Keratinocyte (primary cell): ENCODE results near the gene BNIP1. TPM values are rescaled to one million over a fixed set of nuclear protein-coding genes. Genes with fewer than 3 reads are reported as not detected.

Source experiments
- DNase-seq: peaks from one replicate; pipeline ENCODE4 v3.0.0-alpha.2; 2011; ENCODE audit warnings: low read depth, missing footprints, low spot score
- FAIRE-seq: peaks from 2 replicates; lab custom pipeline; 2011; peaks lifted over from hg19 to GRCh38; lab: Jason Lieb, UNC
- H2AFZ ChIP-seq: 2 replicates; pipeline ENCODE4 v1.6.0; 2012; ENCODE audit warnings: low read length, control low read depth, inconsistent platforms; ENCODE audit not compliant: control insufficient read depth
- H3K27ac ChIP-seq: 2 replicates; pipeline ENCODE4 v1.5.1; 2011; ENCODE audit warnings: low read length; ENCODE audit not compliant: control insufficient read depth, insufficient read depth
- H3K27me3 ChIP-seq: 3 replicates; pipeline ENCODE4 v1.6.0; 2011; ENCODE audit warnings: low read length; ENCODE audit not compliant: control insufficient read depth, insufficient read depth; ENCODE audit errors: extremely low read depth
- H3K36me3 ChIP-seq, 2 experiments: 2 replicates in 1 of 2; 3 replicates in 1 of 2; pipeline ENCODE4 v1.5.1; 2011; ENCODE audit warnings: low read length in 2 of 2, mild to moderate bottlenecking in 1 of 2; ENCODE audit not compliant: control insufficient read depth in 2 of 2, insufficient read depth in 2 of 2; ENCODE audit errors: extremely low read depth in 1 of 2
- H3K4me1 ChIP-seq: 3 replicates; pipeline ENCODE4 v1.5.1; 2011; ENCODE audit warnings: low read length; ENCODE audit not compliant: control insufficient read depth, insufficient read depth; ENCODE audit errors: extremely low read depth
- H3K4me2 ChIP-seq: 3 replicates; pipeline ENCODE4 v1.6.0; 2011; ENCODE audit warnings: low read depth, low read length; ENCODE audit not compliant: control insufficient read depth, insufficient read depth; ENCODE audit errors: extremely low read depth
- H3K4me3 ChIP-seq, 3 experiments: fragments of 200-600 bp in 1 of 3; sonication (generic) in 1 of 3; 2 replicates in 2 of 3; 3 replicates in 1 of 3; pipeline ENCODE4 v1.5.1; 2011 to 2016; ENCODE audit warnings: low read length in 3 of 3, mild to moderate bottlenecking in 3 of 3, control low read depth in 2 of 3, inconsistent platforms in 1 of 3, low read depth in 1 of 3, mixed read lengths in 1 of 3, mixed run types in 1 of 3, moderate library complexity in 1 of 3; ENCODE audit not compliant: control insufficient read depth in 2 of 3, insufficient read depth in 2 of 3; ENCODE audit errors: extremely low read depth in 1 of 3
- H3K79me2 ChIP-seq: 2 replicates; pipeline ENCODE4 v1.6.0; 2012; ENCODE audit warnings: low read length; ENCODE audit not compliant: control insufficient read depth, insufficient read depth
- H3K9ac ChIP-seq: 3 replicates; pipeline ENCODE4 v1.6.0; 2011; ENCODE audit warnings: low read length; ENCODE audit not compliant: control insufficient read depth, insufficient read depth; ENCODE audit errors: extremely low read depth
- H3K9me1 ChIP-seq: 3 replicates; pipeline ENCODE4 v1.6.0; 2011; ENCODE audit warnings: low read length; ENCODE audit not compliant: control insufficient read depth, insufficient read depth; ENCODE audit errors: extremely low read depth
- H3K9me3 ChIP-seq: 2 replicates; pipeline ENCODE4 v1.5.1; 2012; ENCODE audit warnings: low read depth, low read length; ENCODE audit not compliant: control insufficient read depth
- H4K20me1 ChIP-seq: 3 replicates; pipeline ENCODE4 v1.6.0; 2011; ENCODE audit warnings: low read length; ENCODE audit not compliant: control insufficient read depth, insufficient read depth; ENCODE audit errors: extremely low read depth
- CTCF ChIP-seq, 3 experiments: IDR thresholded peaks in 1 of 3; conservative IDR thresholded peaks in 1 of 3; optimal IDR thresholded peaks in 1 of 3; 2 replicates in 2 of 3; 3 replicates in 1 of 3; pipeline versions ENCODE3 to v1.5.1; 2011; ENCODE audit warnings: low read length in 3 of 3, mild to moderate bottlenecking in 3 of 3, moderate library complexity in 2 of 3, control low read depth in 1 of 3, inconsistent platforms in 1 of 3; ENCODE audit not compliant: insufficient read depth in 2 of 3; ENCODE audit errors: extremely low read depth in 1 of 3
- EZH2 ChIP-seq: IDR thresholded peaks from one replicate; pipeline ENCODE4 v1.6.1; 2012; ENCODE audit warnings: inconsistent platforms, mild to moderate bottlenecking, low read length, moderate library complexity
- dilution Hi-C: fragments of 300-500 bp; cut with MboI; formaldehyde crosslinking; loops from one replicate; pipeline ENCODE4 v1.7.0; 2020; ENCODE audit warnings: low sequenced_read_pairs; ENCODE audit not compliant: extremely low pct_ligation_motif_present
- polyA plus RNA-seq, 5 experiments: library from polyadenylated mRNA; depleted of rRNA in 3 of 5; stranded (reverse) in 3 of 5; stranded (forward) in 1 of 5; unstranded in 1 of 5; fragments of >200 nt; gene quantifications; 1 replicate in 1 of 5; 2 replicates in 3 of 5; 3 replicates in 1 of 5; pipeline versions ENCODE4 v1.2.1 to v1.2.3, GENCODE V29; 2011 to 2012; ENCODE audit warnings: missing spikeins in 2 of 5, low read depth in 1 of 5, low replicate concordance in 1 of 5

Gene BNIP1
- polyA plus RNA-seq, 1 donor (not counting 4 experiments of a cell fraction or from before 2014, with no cell fraction given) = 18.2 TPM

GRCh38 chr5:173178369-173178910, 34.1 kb downstream of the BNIP1 start:
- no peaks in the 10 kb centered on the region for H4K20me1 ChIP-seq
- H2AFZ ChIP-seq = no peak overlapping the region
- H3K4me2 ChIP-seq = no peak overlapping the region
- no peaks in the 10 kb centered on the region for H3K27me3 ChIP-seq
- H3K79me2 ChIP-seq = no peaks in the 10 kb centered on the region
- H3K9me3 ChIP-seq = peaks cover 4% of the 10 kb centered on the region
- TF ChIP-seq CTCF (optimal IDR thresholded peaks at IDR 0.05 in 1 of 3, IDR thresholded peaks at IDR 0.05 in 1 of 3, conservative IDR thresholded peaks at IDR 0.05 in 1 of 3; ENCODE audit: extremely low read depth in 1 of 3, insufficient read depth in 2 of 3, low read length in 3 of 3) (no peak), EZH2 (no peak)
- H3K27ac ChIP-seq = no peak overlapping the region
- no peak overlapping the region for H3K4me3 ChIP-seq
- no peak overlapping the region for H3K9ac ChIP-seq
- DNase-seq (no peak), FAIRE-seq (no peak)
- H3K9me1 ChIP-seq = no peaks in the 10 kb centered on the region
- dilution Hi-C loops = no loop called here
- no peaks in the 10 kb centered on the region for H3K36me3 ChIP-seq
- no peaks in the 10 kb centered on the region for H3K4me1 ChIP-seq

GRCh38 chr5:173180331-173180730, 36.0 kb downstream of the BNIP1 start:
- no peaks in the 10 kb centered on the region for H3K27me3 ChIP-seq
- no peak overlapping the region for H3K4me2 ChIP-seq
- no peak for DNase-seq
- no peaks in the 10 kb centered on the region for H3K36me3 ChIP-seq
- H2AFZ ChIP-seq = no peak overlapping the region
- H3K79me2 ChIP-seq = no peaks in the 10 kb centered on the region
- H3K4me3 ChIP-seq = no peak overlapping the region
- no peak overlapping the region for H3K27ac ChIP-seq
- H3K9me1 ChIP-seq = no peaks in the 10 kb centered on the region
- dilution Hi-C loops = no loop called here
- H3K9ac ChIP-seq = no peak overlapping the region
- no peak for FAIRE-seq
- H3K9me3 ChIP-seq = peaks cover 4% of the 10 kb centered on the region
- H3K4me1 ChIP-seq = no peaks in the 10 kb centered on the region
- no peaks in the 10 kb centered on the region for H4K20me1 ChIP-seq
- TF ChIP-seq CTCF (optimal IDR thresholded peaks at IDR 0.05 in 1 of 3, IDR thresholded peaks at IDR 0.05 in 1 of 3, conservative IDR thresholded peaks at IDR 0.05 in 1 of 3; ENCODE audit: extremely low read depth in 1 of 3, insufficient read depth in 2 of 3, low read length in 3 of 3) = no peak
